Lung microvascular endothelial cell (primary cell): ENCODE measurements around the gene SLC24A3. TPM values are rescaled to one million over a fixed set of nuclear protein-coding genes. Genes with fewer than 3 reads are reported as not detected.

Experiments
- DNase-seq, 2 donors: peaks; one replicate each; pipeline versions ENCODE4 v3.0.0 to v3.0.0-alpha.2; 2010; ENCODE audit warnings: low read depth in 2 of 2
- total RNA-seq: library from RNA; depleted of rRNA; stranded (reverse); fragments of >200 nt; gene quantifications from 2 replicates; pipeline ENCODE4 v1.2.1, GENCODE V29; 2014

SLC24A3 gene
- total RNA-seq, 1 donor from 2014 or later: under 0.01 TPM

DNA sequence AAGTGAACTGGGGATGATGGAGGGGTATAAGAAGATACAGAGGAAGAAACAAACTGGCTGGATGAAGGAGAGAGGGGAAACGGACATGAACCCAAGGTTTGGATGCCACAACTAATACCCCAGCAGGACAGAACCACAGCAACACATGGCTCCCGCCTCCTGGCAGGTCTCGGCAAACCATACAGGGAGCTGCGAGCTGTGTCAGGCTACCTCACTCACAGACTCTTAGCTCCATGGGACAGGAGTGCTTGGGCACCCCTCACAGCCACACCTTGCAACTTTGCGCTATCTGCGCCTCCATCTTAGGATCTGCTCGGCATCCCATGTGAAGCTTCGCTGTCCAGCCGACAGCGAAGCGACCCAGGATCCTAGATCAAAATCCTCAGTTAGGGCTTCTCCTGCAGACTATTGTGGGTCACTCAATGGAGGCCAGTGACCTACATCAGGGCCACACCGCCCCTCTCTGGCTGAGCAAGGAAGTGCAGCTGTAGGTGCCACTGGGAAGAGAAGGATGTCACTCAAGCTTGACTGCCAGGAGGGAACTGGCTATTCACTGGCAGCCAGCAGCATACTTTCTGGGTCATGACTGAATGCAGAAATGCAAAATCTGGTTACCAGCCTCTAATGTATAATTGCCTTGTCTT lies 371.2 kb downstream of the SLC24A3 start:
- DNase-seq: peak; percentile 46 to 58

DNA sequence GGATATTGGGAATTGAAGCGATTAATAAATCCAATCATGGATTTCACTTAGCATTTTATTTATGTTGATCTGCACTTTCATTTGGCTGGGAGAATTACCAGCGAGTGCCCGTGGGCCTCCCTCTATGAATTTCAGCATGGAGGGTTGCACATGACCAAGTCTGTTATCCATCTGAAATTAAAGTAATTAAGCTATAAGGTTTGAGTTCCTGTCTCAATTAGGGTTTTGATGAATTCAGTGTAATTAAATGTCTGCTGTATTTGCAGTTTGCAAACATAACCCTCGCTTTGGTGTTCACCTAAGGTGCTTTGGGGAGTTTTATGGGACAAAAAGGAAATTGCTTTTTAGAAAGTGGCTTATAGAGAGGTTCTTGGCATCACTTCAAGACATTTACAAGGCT lies 375.8 kb downstream of the SLC24A3 start:
- no peak for DNase-seq

DNA sequence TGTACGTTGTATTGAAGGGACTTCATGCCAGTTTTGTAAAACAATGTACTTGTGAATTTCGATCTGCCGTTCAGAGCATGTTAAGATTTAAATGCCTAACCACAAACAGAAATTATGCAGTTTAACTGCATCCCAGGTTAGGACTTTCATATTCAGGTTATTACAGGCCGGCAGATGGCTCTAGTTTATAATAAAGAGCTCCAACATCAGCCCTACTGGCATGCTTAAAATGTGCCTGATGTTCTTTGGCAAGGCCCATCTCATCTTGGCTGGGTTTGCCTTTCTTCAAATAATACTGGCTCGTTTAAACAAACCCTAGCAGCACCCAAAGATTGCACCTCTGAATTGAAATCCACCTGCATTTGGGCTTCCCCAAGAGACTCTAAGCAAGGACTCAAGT lies 376.3 kb downstream of the SLC24A3 start:
- no peak for DNase-seq

DNA sequence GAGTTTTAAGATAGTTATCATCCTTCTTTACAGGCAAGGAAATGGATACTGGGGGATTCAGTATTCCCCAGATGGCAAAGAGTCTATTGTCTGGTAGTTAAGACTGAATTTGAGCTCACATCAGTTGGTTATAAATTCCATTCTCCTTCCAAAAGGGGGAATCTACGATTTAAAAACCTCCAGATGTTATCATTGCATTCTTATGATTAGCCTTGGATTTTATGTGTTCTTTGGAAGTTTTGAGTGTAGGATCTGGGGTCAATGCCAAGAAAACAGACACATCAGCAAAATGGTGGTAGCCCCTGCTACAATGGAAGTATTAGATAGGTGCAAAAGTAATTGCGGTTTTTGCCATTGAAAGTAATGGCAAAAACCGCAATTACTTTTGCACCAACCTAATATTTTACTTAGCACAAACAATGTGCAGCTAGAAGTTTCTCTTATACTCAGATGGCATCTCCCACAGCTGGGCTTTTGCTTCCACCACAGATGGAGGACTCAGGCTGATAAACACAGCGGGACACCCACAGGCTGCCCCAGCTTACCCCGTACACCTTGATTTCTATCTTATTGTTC lies 377.4 kb downstream of the SLC24A3 start:
- no peak for DNase-seq

DNA sequence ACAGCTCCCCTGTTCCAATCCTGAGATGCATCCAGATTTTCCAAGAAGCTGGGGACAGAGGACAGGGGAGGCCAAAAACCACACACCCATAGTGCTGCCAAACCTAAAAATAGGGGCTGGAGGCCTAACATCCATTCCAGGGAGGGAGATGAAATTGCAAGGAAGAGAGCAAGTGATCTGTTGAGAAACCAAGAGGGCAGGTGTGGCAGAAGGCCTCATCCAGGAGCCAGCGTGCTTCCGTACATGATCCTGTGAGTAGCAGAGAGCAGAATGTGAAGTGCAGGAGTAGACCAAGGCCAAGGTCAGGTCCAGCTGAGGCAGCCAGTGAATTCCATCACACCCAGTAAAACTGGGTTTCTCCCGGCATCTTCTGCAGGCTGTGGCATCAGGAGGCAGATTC lies 377.9 kb downstream of the SLC24A3 start:
- no peak for DNase-seq

DNA sequence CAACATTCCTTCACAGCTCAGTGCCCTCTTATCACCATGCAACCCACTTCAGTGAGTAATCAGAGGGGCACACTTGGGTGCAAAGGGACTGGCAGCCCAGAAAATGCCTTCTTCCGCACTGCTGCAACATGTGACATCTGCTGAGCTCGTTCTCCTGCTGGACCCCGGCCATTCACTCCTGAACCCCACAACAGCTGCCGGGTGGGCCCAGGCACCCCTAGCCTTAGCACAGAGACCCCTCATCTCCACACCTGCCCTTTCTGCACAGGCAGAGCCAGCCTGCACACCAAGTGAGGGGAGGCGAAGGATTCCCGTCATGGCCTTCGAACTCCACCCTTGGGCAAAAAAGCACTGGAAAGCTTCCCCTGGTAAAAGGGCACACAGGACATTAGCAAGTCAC lies 381.3 kb downstream of the SLC24A3 start:
- no peak for DNase-seq

DNA sequence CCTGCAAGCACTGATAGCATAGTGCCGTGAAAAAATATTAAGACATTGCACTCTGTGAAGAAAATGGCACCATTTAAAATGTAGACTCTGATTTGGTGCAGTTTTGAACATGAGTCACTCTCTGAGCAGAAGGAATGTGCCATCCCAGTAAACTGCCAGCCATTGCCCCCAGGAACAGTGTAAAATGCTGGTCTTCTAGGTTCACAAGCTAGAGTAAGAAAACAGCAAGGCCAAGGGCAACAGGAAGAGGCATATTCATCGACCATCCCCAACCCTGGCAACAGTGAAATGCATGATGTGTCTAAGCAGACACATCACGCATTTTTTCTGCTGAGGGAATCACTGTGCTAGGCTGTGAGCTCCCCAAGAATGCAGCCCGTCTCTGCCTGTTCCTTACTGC lies 382.5 kb downstream of the SLC24A3 start:
- no peak for DNase-seq

DNA sequence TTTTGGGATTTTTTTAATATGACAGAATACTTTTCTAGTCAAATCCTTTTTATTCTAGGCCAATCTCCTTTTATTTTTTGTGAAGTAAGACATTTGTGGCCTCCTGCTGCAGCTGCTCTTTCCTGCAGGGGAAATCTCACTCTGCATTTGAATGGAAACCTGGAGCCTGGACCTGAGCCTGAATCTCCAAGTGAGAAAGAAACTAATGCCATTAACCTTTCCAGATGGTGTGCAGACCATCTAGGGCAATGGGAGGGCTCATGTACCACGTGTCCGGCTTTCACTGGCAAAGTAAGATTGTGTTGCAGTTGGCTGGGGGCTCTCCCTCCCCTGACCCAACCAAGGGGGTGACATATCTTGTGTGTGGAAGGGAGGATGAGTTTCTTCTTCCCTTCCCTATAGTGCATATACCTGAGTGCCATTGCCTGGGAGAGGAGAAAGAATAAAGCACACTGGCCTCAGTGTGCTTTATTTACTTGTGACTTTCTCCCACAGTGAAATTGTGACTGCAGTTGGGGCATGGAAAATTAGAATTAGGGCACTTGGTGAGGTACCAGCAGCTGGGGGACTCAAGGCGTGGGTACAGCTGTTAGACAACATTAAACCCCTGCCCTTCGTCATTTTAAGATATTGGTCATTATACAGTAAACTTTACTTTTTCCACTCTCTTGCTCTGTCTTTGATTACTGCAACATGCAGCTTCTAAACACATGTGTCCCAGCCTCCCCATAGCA lies 385.8 kb downstream of the SLC24A3 start:
- no peak for DNase-seq

DNA sequence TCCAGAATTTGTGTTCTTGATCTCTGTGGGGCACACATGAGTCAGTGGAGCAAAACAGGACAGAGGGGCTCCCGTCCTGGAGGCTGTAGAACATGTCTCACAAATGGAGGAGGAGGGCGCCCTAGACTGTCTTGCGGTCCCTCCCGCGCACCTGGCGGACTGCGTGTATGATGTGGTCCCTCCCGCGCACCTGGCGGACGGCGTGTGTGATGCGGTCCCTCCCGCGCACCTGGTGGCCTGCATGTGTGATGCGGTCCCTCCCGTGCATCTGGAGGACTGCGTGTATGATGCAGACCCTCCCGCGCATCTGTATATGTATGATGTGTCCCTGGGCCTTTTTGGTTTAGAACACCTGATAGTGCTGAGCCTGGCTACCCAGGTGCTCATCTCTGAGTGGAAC lies 386.8 kb downstream of the SLC24A3 start:
- no peak for DNase-seq

DNA sequence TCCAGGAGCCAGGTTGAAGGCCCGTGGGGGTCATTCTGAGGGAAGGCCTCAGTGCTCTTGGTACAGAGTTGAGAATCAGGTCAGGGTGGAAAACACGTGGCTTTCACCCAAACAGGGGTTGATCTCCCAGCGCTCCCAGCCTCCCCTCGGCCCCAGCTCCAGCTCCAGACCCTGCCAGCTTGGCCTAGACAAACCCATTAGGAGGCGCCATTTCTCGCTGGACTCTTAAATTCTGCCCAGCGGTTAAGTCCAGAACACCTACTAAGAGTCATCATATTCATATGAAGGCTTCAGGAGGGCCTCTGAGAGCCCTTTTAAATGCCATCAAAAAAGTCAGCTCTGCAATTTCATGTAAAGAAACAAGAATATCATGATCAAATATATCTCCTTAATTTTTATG lies 387.6 kb downstream of the SLC24A3 start:
- DNase-seq: no peak

DNA sequence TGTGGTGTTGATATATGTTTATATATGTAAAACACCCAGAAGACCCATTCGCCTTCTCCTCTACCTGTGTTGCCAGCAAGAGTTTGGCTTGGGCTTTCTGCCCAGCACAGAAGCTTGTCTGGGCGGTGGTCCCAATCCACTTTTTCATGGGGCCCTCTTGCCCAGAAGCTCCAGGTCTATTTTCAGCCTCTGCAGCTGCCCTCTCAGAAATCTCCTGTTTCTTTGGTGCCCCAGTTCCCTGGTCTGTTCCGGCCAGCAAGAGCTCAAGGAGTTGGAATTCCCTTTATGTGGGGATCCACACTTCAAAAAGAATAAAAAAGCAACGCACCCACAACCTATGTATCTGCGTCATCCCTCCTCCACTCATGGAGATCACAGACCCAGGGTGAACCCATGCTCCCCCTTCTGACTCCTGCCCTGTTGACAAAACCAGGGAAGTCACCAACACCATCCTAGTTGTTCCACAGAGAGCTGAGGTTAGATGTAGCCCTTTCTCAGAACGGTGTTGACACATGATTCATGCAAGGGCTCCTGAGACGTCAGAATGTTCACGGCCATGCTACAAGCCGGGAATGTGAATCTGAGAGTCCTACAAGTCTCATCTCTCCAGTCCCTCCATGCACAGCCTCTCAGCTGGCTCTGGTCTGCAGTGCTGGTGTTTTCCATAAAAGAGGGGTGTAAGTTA lies 388.8 kb downstream of the SLC24A3 start:
- no peak for DNase-seq

DNA sequence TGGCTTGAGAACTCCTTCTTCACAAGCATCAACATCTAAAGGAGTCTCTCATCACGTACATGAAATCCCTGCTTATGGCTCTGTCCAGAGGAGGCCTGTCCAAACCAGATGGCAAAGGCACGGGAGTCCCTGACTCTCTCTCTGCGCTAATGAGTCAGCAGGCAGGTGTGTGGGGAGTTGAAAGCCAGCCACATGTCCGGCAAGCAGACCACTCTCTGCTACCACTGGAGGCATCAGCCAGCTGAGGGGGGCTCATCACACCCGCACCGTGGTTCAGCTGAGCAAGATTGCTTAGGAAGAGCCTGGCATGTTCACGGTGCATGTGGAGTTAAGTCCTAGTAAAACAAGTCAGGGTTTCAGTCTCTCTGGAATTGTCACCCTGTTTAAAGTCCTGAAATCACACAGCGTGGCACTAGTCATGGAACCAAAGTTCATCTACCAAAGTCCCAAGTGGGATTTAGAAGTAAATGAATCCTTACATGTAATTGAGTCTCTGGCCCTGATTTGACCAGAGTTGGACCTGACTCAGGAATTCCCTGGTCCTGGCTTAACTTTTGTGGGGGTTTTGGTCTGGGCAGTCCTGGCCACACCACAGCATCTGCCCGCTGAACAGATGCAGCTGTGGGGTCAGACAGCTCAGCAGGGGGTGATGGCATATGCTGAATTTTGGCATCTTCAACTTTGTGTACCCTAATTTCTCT lies 390.4 kb downstream of the SLC24A3 start:
- DNase-seq: no peak

DNA sequence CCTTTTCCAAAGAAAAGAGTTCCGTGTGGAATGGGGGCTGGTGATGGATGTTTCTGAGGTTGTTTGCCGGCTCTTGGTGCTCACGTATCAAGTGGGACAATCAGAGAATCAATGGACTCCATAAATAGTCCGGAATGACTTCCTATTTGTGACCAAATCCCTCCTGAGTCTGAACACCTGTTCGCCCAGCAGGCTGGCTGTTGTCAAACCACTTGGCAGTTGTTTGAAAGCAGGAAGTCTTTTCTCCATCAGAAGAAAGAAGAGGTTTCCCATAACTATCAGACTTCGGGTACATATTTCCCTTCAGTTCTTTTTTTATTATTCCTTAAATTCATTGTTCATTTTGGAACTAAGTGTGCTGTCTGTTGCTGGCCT lies 390.9 kb downstream of the SLC24A3 start:
- no peak for DNase-seq

DNA sequence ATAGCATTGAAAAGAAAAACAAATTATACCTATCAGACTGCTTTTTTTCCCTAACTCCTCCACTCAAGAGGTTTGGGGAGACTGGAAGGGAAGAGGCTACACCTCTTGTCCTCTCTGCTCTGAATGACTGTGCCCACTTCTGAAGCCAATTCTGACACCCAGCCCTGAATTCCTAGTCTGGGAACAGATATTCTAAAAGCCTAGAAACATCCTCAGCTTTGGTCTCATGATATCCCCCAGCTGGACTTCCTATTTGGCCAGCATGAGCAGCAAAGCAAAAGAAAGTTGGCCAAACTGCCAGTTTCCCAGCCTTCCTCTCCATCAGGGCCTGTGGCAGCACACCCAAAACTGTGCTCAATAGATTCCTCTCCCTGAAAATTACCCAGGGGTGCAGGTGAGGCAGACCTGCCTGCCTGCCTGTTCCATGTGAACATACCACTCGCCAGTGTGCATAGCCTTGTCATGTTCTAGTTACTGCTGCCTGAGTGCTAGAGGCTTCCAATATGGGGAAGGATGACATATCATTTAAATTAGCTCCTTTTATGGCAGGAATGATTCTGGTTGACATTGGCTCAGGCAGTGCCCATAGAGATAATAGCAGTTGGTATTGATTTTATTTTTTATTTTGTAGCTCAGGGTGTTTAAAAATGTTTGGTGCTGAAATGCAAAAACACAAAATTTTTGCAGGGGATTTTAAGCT lies 393.5 kb downstream of the SLC24A3 start:
- DNase-seq: no peak

DNA sequence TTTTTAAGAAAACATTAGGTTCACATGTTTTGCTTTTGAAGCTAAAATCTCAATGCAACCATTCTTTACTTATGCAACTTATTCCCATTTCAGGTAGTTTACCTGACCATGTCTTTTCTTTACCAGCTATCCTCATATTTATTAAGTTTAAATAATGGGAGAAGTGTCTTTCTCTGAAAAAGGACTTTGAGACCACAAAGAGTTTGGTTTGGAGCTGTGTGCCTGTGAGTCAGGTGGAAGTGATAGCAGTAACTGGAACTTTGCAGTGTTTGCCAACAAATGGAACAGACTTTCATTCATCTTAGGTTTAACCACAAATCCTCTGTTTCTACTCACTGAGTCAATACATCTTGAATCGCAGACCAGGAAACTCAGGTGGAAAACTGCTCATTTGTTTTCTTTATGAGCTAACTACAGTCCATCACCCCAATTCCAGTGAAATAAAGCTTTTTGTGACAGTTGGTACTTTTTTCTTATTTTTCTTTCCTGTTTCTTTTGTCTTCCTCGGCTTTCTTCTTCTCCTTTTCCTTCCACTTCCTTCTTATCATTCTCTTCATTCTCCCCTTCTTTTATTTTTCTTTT lies 397.3 kb downstream of the SLC24A3 start:
- DNase-seq: no peak

DNA sequence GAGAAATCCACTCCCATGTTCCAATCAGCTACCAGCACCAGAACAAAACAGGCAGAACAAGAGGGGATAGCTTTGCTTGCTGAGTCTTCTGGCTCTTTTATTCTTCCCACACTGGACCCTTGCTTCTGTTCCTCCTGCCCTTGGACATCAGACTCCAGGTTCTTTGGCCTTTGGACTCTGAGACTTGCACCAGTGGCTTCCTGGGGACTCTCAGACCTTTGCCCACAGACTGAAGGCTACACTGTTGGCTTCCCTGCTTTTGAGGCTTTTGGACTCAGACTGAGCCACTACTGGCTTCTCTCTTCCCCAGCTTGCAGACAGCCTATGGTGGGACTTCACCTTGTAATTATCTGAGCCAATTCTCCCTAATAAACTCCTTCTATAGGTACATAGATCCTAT lies 403.2 kb downstream of the SLC24A3 start:
- no peak for DNase-seq

DNA sequence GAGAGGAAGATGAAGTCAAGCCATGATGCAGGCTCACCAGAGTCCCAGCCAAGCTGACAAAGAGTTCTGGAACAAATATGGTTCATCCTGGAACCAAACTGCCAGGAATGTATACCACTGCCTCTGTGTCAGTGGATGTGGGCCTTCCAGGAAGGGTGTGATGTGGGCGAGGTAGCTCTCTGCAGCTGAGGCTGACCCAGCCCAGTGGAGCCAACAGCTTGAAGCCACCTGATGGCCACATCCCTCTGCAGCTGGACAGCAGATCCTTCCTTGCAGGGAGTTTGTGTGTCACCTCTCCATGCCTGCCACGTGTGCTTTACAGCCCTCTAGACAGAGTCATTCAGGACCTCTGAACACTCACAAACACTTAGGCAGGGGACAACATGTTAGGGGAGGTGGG lies 403.6 kb downstream of the SLC24A3 start:
- DNase-seq: no peak

DNA sequence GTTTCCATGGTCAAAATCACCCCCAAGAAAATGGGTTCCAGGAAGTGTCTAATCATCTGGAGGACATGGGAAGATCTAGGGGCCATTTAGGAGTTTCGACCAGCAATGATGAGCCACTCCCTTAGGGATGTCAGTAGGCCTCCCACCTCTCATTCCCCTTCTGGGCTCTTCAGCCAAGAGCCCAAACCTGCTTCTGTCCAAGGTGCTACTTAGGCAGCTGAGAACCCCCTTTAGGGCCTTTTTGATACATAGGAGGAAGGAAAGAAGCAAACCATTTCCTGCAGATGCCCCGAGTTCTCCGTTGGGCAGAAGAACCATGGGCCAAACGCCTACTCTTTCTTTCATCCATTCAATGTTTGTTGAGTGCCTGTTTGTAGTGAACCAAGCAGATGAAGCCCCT lies 404.2 kb downstream of the SLC24A3 start:
- DNase-seq: no peak

DNA sequence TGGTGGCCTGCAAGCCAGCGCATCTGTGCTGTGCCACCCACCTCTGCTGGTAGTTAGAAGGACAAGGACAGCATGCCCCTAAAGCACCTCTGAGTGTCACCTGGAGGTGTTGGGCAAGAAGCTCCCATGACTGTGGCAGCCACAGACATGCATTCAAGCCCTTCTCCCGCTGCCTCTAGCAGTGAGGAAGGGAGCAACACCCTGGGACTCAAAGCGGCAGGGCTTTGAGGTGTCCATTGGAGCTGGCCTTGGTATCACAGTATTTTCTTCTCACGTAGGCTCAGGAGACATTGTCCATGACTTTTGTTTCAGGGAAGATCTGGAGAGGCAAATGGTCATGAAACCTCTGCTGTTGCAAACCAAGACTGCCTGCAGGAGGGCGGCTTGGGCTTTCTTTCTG lies 404.8 kb downstream of the SLC24A3 start:
- DNase-seq: no peak

DNA sequence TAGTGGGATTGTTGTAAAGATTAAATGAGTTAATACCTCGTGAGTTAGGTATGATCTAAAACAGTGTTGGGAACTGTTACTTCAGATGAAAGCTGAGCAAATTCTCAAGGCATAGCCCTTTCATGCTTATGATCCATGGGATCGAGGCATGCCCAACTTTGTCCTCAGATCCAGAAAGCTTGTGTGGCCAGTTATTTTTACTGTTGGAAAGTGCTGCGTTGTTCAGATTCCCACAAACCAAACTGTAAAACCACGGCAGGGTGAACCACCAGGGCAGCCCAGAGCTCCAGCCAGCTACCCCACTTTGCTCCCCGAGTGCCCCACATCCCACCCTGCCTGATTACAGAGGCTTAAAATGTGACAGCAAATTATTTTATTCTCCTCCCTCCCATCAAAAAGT lies 406.3 kb downstream of the SLC24A3 start:
- no peak for DNase-seq

DNA sequence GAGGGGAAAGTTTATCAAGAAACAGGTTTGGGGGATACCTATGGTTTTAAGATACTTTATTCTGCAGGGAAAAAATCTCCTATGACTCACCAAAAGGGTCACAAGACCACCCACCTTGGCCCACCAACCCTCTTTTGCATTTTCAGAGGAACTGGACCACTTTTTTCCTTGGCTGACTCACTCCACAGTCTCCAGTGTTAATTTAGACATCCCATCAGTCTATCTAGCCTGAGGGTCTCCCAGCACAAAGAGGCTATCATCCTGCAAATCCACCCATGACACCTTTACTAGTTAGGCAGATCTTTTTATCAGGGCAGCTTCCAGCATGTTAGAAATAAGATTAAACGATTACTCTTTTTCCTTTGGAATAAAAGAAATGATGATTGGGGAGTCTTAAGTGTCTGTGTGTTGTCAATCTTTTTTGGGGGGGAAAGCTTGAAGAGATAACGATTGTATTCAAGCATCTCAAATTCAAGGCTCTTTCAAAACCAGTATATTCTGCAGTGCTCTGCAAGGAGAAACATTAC lies 407.5 kb downstream of the SLC24A3 start:
- no peak for DNase-seq
